ENCODE results near the gene MAPKAPK2.

MAPKAPK2 gene

DNA sequence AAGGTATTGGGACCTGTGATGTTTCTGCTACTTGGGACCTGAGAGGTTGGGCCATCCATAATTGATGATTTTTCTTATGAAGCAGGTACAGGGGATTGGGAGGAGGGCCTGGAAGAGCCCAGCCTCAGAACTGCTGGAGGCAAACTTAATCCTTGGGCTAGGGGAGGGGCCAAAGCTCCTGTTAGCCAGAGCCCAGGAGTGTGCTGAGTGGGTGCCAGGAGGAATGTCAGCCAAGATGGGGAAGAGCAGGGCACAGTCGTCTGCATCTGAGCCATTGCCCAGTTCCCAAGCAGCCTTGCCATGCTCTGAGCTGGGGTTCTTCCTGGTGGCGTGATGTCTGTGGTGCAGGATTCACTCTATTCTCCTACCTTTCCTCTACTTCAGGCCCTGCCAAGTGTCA is 5.8 kb downstream of the MAPKAPK2 start:
- no peak for DNase-seq
- Histone ChIP-seq H3K27me3 (replicated peaks; ENCODE audit: control insufficient read depth, insufficient read depth, low read length, poor library complexity, severe bottlenecking) (no peaks in the 10 kb centered on the region), H3K27ac (ENCODE audit: insufficient read depth, low read length, poor library complexity, severe bottlenecking) (no peak overlapping the region), H3K4me3 (ENCODE audit: insufficient read depth, low read depth, low read length, poor library complexity, severe bottlenecking) (no peak overlapping the region), H3K4me1 (ENCODE audit: control insufficient read depth, insufficient read depth, low read length, poor library complexity, severe bottlenecking) (peaks cover 10% of the 10 kb centered on the region), H3K36me3 (ENCODE audit: control insufficient read depth, insufficient read depth, low read length) (peaks cover 11% of the 10 kb centered on the region), H3K9me3 (ENCODE audit: control insufficient read depth, low read length) (no peaks in the 10 kb centered on the region)

DNA sequence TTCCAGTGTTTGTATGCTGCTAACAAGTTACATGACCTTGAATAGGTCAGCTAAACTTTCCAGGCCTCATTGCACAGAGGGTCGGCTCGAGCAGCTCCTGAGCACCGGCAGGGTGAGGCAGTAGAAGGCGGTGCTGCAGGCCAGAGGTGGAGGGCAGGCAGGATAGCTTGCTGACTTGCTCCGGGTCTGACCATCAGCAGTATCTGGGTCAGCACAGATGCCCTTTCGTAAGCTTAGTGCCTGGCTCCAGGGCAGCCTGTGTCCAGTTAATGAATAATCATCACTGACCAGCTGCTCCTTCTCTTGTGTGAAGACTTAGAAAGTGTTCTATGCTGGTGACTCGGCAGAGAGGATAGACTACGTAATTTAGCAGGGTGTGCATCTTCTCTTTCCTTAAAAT is 6.9 kb downstream of the MAPKAPK2 start:
- Histone ChIP-seq H3K4me1 (ENCODE audit: control insufficient read depth, insufficient read depth, low read length, poor library complexity, severe bottlenecking) (peaks cover 10% of the 10 kb centered on the region), H3K27me3 (replicated peaks; ENCODE audit: control insufficient read depth, insufficient read depth, low read length, poor library complexity, severe bottlenecking) (no peaks in the 10 kb centered on the region), H3K36me3 (ENCODE audit: control insufficient read depth, insufficient read depth, low read length) (peaks cover 16% of the 10 kb centered on the region), H3K9me3 (ENCODE audit: control insufficient read depth, low read length) (no peaks in the 10 kb centered on the region), H3K27ac (ENCODE audit: insufficient read depth, low read length, poor library complexity, severe bottlenecking) (no peak overlapping the region), H3K4me3 (ENCODE audit: insufficient read depth, low read depth, low read length, poor library complexity, severe bottlenecking) (no peak overlapping the region)
- no peak for DNase-seq

DNA sequence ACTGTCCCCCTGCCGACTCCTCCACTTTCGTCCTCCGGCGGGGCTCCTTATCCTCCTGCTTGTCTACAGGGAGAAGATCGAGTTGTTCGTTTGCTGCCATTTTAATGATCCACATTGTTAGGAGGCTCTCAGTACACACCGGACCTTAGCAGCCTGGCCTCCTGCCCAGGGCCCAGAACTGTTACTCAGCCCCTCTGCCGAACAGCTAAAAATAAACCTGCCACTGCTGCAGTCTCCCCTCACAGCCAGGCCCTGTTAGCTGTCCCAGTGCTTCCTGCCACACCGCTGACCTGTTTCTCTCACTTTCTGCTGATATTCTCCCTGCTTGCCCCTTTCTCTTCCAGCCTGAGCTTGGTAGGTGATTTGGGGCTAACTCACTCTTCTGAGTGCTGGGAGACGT is 8.3 kb downstream of the MAPKAPK2 start:
- H3K27me3 ChIP-seq (replicated peaks; ENCODE audit: control insufficient read depth, insufficient read depth, low read length, poor library complexity, severe bottlenecking): no peaks in the 10 kb centered on the region
- H3K4me3 ChIP-seq (ENCODE audit: insufficient read depth, low read depth, low read length, poor library complexity, severe bottlenecking): no peak overlapping the region
- H3K36me3 ChIP-seq (ENCODE audit: control insufficient read depth, insufficient read depth, low read length): peaks cover 16% of the 10 kb centered on the region
- no peaks in the 10 kb centered on the region for H3K9me3 ChIP-seq (ENCODE audit: control insufficient read depth, low read length)
- no peak for DNase-seq
- H3K4me1 ChIP-seq (ENCODE audit: control insufficient read depth, insufficient read depth, low read length, poor library complexity, severe bottlenecking): peaks cover 3% of the 10 kb centered on the region
- H3K27ac ChIP-seq (ENCODE audit: insufficient read depth, low read length, poor library complexity, severe bottlenecking): no peak overlapping the region

DNA sequence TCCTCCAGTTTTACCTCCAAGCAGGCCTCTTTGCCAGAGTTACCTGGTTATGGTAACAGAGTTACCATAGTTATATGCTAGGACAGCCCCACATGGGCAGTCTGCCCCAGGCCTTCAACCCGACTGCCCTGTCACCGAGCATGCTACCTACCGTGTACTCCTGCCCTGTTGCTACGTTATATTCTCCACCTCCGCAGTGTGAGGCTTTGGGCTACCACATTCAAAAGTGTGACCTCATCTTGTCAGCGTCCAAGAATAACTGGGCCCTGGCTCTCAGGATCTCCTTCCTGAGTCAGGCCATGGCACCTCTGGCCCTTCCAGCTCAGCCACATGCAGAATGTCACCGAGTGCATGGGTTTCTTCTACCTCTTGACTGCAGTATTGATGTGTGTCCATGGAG is 8.9 kb downstream of the MAPKAPK2 start:
- H3K27me3 ChIP-seq (replicated peaks; ENCODE audit: control insufficient read depth, insufficient read depth, low read length, poor library complexity, severe bottlenecking): no peaks in the 10 kb centered on the region
- H3K36me3 ChIP-seq (ENCODE audit: control insufficient read depth, insufficient read depth, low read length): peaks cover 16% of the 10 kb centered on the region
- H3K4me1 ChIP-seq (ENCODE audit: control insufficient read depth, insufficient read depth, low read length, poor library complexity, severe bottlenecking): peaks cover 3% of the 10 kb centered on the region
- H3K4me3 ChIP-seq (ENCODE audit: insufficient read depth, low read depth, low read length, poor library complexity, severe bottlenecking): no peak overlapping the region
- DNase-seq: no peak
- no peak overlapping the region for H3K27ac ChIP-seq (ENCODE audit: insufficient read depth, low read length, poor library complexity, severe bottlenecking)
- no peaks in the 10 kb centered on the region for H3K9me3 ChIP-seq (ENCODE audit: control insufficient read depth, low read length)

DNA sequence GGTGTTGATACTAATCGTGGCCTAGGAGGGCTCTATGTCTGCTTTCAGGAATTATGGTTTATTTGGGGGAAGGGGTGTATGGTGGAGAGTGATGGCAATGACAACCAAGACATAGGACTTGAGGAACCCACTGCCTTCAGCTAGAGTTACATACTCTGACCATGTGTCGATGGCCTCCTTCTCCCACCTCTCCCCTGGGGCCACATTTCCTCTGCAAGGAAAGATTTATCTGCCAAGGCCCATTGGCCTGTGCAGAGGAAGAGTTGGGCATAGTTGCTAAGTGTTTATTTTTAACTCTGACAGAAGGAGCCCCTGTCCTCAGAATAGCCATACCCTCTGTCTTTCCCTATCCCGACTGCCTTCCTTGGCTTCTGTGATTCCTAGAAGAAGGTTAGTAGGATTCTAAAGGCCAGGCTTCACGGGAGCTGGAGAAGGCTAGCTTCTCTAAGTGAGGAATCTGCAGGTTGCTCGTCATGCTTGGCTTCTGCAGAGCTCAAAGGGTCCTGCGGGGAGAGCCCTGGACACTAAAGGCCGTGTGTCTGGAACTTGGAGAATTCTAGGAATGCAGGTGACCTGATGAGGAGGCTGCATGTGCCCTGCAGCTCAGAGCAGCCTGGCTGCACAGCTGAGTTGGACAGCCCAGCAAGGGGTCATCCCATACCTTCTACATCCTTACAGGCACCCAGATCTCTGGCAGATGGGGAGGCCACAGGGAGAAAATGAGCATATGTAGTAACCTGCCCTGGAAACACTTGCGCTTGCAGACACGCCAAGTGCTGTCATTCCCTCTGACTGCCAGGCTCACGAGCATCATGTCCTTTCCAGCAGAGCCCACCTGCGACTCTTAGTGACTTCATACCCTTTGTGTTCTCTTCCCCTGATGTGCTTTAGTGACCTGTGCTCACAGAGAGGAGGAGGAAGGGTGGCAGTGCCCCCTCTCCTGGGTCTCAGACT is 9.7 kb downstream of the MAPKAPK2 start:
- Histone ChIP-seq H3K36me3 (ENCODE audit: control insufficient read depth, insufficient read depth, low read length) (peaks cover 16% of the 10 kb centered on the region), H3K9me3 (ENCODE audit: control insufficient read depth, low read length) (no peaks in the 10 kb centered on the region), H3K4me3 (ENCODE audit: insufficient read depth, low read depth, low read length, poor library complexity, severe bottlenecking) (no peak overlapping the region), H3K27me3 (replicated peaks; ENCODE audit: control insufficient read depth, insufficient read depth, low read length, poor library complexity, severe bottlenecking) (no peaks in the 10 kb centered on the region), H3K4me1 (ENCODE audit: control insufficient read depth, insufficient read depth, low read length, poor library complexity, severe bottlenecking) (no peaks in the 10 kb centered on the region), H3K27ac (ENCODE audit: insufficient read depth, low read length, poor library complexity, severe bottlenecking) (no peak overlapping the region)
- no peak for DNase-seq

DNA sequence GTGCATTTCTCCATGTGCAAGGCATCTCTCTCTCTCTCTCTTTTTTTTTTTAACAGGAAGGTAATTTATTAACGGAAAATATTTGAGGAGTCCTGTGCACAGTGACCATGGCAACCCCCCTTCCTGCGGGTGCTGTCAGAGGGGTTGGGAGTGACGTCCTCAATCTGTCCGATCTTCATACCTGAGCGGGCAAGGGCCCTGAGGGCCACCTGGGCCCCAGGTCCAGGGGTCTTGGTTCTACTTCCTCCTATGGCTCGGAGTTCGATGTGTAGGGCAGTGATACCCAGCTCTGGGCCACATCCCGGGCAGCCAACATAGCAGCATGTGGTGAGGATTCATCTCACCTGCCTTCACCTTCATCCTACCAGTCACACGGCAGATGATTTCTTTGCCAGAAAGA is 11.0 kb downstream of the MAPKAPK2 start:
- peaks cover 5% of the 10 kb centered on the region for H3K4me1 ChIP-seq (ENCODE audit: control insufficient read depth, insufficient read depth, low read length, poor library complexity, severe bottlenecking)
- no peak overlapping the region for H3K27ac ChIP-seq (ENCODE audit: insufficient read depth, low read length, poor library complexity, severe bottlenecking)

DNA sequence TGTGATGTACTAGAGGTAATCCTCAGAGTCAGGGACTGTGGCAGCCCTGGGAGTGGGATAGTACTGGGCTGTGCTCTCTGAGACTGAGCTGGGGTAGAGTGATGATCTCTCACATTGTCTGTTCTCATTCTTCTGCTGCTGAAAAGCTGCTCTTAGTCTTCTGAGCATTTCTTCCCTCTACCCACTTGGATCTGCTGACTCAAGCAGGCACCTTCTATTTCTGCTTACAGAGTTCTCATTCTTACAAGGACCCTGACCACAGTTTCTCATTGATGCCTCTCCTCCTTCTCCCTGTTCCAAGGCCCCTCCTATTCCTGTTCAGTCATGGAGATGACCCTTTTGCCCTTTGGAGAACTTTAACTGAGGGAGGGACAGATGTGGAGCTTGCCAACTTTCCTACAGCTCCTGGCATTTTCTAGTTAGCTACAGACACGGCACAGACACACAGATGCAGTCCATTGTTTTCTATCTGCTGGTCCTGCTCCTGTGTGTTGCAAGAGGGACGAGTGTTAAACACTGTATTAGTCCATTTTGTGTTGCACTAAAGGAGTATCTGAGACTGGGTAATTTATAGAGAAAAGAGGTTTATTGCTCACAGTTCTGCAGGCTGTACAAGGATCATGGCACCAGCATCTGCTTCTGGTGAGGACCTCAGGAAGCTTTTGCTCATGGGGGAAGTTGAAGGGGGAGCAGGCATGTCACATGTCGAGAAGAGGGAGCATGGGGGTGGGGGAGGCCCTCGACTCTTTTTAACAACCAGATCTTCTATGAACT is 12.3 kb downstream of the MAPKAPK2 start:
- DNase-seq: no peak
- H3K27me3 ChIP-seq (replicated peaks; ENCODE audit: control insufficient read depth, insufficient read depth, low read length, poor library complexity, severe bottlenecking): no peaks in the 10 kb centered on the region
- peaks cover 5% of the 10 kb centered on the region for H3K4me1 ChIP-seq (ENCODE audit: control insufficient read depth, insufficient read depth, low read length, poor library complexity, severe bottlenecking)
- H3K9me3 ChIP-seq (ENCODE audit: control insufficient read depth, low read length): no peaks in the 10 kb centered on the region
- H3K4me3 ChIP-seq (ENCODE audit: insufficient read depth, low read depth, low read length, poor library complexity, severe bottlenecking): no peak overlapping the region
- no peak overlapping the region for H3K27ac ChIP-seq (ENCODE audit: insufficient read depth, low read length, poor library complexity, severe bottlenecking)
- peaks cover 16% of the 10 kb centered on the region for H3K36me3 ChIP-seq (ENCODE audit: control insufficient read depth, insufficient read depth, low read length)

More for the DNA sequence above, 11.0 kb downstream of the MAPKAPK2 start:
- Histone ChIP-seq H3K27me3 (replicated peaks; ENCODE audit: control insufficient read depth, insufficient read depth, low read length, poor library complexity, severe bottlenecking) (no peaks in the 10 kb centered on the region), H3K36me3 (ENCODE audit: control insufficient read depth, insufficient read depth, low read length) (peaks cover 16% of the 10 kb centered on the region), H3K9me3 (ENCODE audit: control insufficient read depth, low read length) (no peaks in the 10 kb centered on the region), H3K4me3 (ENCODE audit: insufficient read depth, low read depth, low read length, poor library complexity, severe bottlenecking) (no peak overlapping the region)
- DNase-seq: no peak

DNA sequence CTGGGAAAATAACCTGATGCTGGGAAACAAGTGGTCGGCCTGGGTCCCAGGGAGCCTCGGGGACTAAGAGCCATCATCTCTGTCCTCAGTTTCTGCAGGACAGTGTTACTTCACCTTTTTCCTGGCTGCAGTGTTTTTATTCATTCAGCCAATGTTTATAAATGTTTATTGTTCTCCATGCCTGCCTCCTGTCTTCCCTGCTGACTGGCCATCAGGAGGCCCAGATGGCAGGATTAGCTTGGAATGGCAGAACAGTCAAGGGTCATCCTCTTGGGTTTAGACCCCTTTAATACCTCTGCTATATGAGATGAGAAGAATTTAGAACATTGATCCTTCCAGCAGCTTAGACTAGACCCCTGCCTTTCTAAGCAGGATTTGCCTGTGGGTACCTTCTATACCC is 13.3 kb downstream of the MAPKAPK2 start:
- DNase-seq: no peak
- Histone ChIP-seq H3K4me3 (ENCODE audit: insufficient read depth, low read depth, low read length, poor library complexity, severe bottlenecking) (no peak overlapping the region), H3K27ac (ENCODE audit: insufficient read depth, low read length, poor library complexity, severe bottlenecking) (no peak overlapping the region), H3K36me3 (ENCODE audit: control insufficient read depth, insufficient read depth, low read length) (peaks cover 16% of the 10 kb centered on the region), H3K9me3 (ENCODE audit: control insufficient read depth, low read length) (no peaks in the 10 kb centered on the region), H3K27me3 (replicated peaks; ENCODE audit: control insufficient read depth, insufficient read depth, low read length, poor library complexity, severe bottlenecking) (no peaks in the 10 kb centered on the region), H3K4me1 (ENCODE audit: control insufficient read depth, insufficient read depth, low read length, poor library complexity, severe bottlenecking) (peaks cover 9% of the 10 kb centered on the region)

DNA sequence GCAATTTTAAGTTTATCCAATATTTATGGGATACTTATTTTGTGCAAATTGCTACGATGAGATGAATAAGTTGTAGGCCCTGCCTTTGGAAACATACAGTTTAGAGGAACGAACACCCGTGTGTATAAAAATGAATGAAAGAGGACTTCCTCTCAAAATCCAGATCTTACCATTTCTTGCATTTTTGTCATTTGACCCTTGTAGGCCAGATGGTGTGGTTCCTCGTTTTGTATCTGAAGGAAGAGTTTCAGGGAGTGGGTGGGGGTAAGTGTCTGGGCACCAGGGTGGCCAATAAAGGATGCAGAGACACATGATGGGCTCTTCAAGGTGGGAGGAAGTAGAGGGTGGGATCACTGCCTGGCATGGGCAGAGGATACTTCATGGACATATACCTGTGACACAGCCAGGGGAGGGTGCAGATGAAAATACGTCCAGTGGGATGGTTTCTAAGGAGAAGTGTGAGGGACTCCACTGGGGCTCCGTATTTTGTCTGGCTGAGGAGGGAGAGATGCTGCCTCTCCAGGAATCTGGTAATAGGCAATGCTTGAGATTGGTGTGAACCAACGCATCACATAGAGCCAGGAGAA is 14.4 kb downstream of the MAPKAPK2 start:
- Histone ChIP-seq H3K36me3 (ENCODE audit: control insufficient read depth, insufficient read depth, low read length) (peaks cover 7% of the 10 kb centered on the region), H3K4me3 (ENCODE audit: insufficient read depth, low read depth, low read length, poor library complexity, severe bottlenecking) (no peak overlapping the region), H3K9me3 (ENCODE audit: control insufficient read depth, low read length) (no peaks in the 10 kb centered on the region), H3K4me1 (ENCODE audit: control insufficient read depth, insufficient read depth, low read length, poor library complexity, severe bottlenecking) (peaks cover 20% of the 10 kb centered on the region), H3K27ac (ENCODE audit: insufficient read depth, low read length, poor library complexity, severe bottlenecking) (no peak overlapping the region), H3K27me3 (replicated peaks; ENCODE audit: control insufficient read depth, insufficient read depth, low read length, poor library complexity, severe bottlenecking) (no peaks in the 10 kb centered on the region)
- no peak for DNase-seq

DNA sequence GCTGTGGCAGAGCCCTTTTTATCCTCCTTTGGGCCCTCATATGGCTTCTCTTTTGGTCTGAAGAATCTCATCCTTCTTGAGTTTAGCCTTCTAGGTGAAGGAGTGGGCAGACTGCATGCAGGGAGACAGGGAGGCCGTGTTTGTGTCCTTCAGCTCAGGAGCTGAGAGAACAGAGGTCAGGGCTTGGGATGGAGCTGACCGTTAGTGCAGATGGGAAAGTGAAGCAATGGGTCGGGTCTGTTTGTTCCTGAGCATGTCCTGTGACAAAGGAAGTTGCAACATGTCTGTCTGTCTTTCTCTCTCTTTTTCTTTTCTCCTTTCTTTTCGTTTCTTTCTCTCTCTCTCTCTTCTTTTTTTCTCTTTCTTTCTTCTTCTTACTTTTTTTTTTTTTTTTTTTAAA is 14.9 kb downstream of the MAPKAPK2 start:
- Histone ChIP-seq H3K27ac (ENCODE audit: insufficient read depth, low read length, poor library complexity, severe bottlenecking) (no peak overlapping the region), H3K4me3 (ENCODE audit: insufficient read depth, low read depth, low read length, poor library complexity, severe bottlenecking) (no peak overlapping the region), H3K9me3 (ENCODE audit: control insufficient read depth, low read length) (no peaks in the 10 kb centered on the region), H3K36me3 (ENCODE audit: control insufficient read depth, insufficient read depth, low read length) (peaks cover 6% of the 10 kb centered on the region), H3K4me1 (ENCODE audit: control insufficient read depth, insufficient read depth, low read length, poor library complexity, severe bottlenecking) (peaks cover 25% of the 10 kb centered on the region), H3K27me3 (replicated peaks; ENCODE audit: control insufficient read depth, insufficient read depth, low read length, poor library complexity, severe bottlenecking) (no peaks in the 10 kb centered on the region)
- no peak for DNase-seq
